SK-N-SH (cell line): ENCODE data around the gene PPP1R3G. TPM values are rescaled to one million over a fixed set of nuclear protein-coding genes. Genes with fewer than 3 reads are reported as not detected.

ENCODE experiments used
- CTCF ChIA-PET: fragments of 300-600, 350-600 bp; formaldehyde crosslinking; extraction: SDS; loops from one replicate; lab custom pipeline; 2021; lab: Yijun Ruan, JAX
- POLR2A ChIA-PET: fragments of 350-600 bp; sonication (Branson Sonifier 250); formaldehyde crosslinking; extraction: SDS; loops from one replicate; lab custom pipeline; 2020; ENCODE audit warnings: antibody characterized with exemption, inconsistent platforms; lab: Yijun Ruan, JAX
- DNase-seq: peaks from one replicate; pipeline ENCODE4 v3.0.0; 2012
- H2AFZ ChIP-seq: fragments of 200-600 bp; sonication (generic); 2 replicates; pipeline ENCODE4 v1.8.1; 2016; ENCODE audit warnings: antibody characterized with exemption, mild to moderate bottlenecking, low read depth
- H3F3A ChIP-seq: fragments of 200-600 bp; sonication (generic); replicated peaks from 2 replicates; pipeline ENCODE3; 2016; ENCODE audit warnings: antibody characterized with exemption, mild to moderate bottlenecking; ENCODE audit not compliant: insufficient read depth
- H3K27ac ChIP-seq, 2 experiments: fragments of 200-500 bp in 1 of 2; fragments of 200-600 bp in 1 of 2; sonication (Bioruptor generic) in 1 of 2; sonication (generic), shearing (Covaris generic) in 1 of 2; 2 replicates each; pipeline versions ENCODE4 v1.5.1 to v1.6.1; 2014 to 2016; ENCODE audit warnings: low read depth in 2 of 2, inconsistent platforms in 1 of 2, low read length in 1 of 2, mild to moderate bottlenecking in 1 of 2, mixed read lengths in 1 of 2
- H3K27me3 ChIP-seq: fragments of 200-600 bp; sonication (generic), shearing (Covaris generic); 2 replicates; pipeline ENCODE4 v1.6.1; 2016; ENCODE audit warnings: mixed run types; ENCODE audit not compliant: insufficient read depth
- H3K36me3 ChIP-seq, 2 experiments: fragments of 200-500 bp in 1 of 2; fragments of 200-600 bp in 1 of 2; sonication (Bioruptor generic) in 1 of 2; sonication (generic) in 1 of 2; replicated peaks in 1 of 2; 2 replicates each; pipeline versions ENCODE3 to v1.5.1; 2014 to 2016; ENCODE audit warnings: low read length in 1 of 2, mild to moderate bottlenecking in 1 of 2; ENCODE audit not compliant: insufficient read depth in 2 of 2, control insufficient read depth in 1 of 2
- H3K4me1 ChIP-seq, 2 experiments: fragments of 200-500 bp in 1 of 2; fragments of 200-600 bp in 1 of 2; sonication (Bioruptor generic) in 1 of 2; sonication (generic), shearing (Covaris generic) in 1 of 2; 2 replicates each; pipeline versions ENCODE4 v1.5.1 to v1.6.1; 2014 to 2016; ENCODE audit warnings: low read depth in 1 of 2, low read length in 1 of 2, mixed run types in 1 of 2; ENCODE audit not compliant: insufficient read depth in 2 of 2, control insufficient read depth in 1 of 2
- H3K4me2 ChIP-seq: fragments of 200-600 bp; sonication (generic), shearing (Covaris generic); 2 replicates; pipeline ENCODE4 v1.6.1; 2017; ENCODE audit warnings: mixed run types
- H3K4me3 ChIP-seq, 2 experiments: fragments of 200-500 bp in 1 of 2; fragments of 200-600 bp in 1 of 2; sonication (Bioruptor generic) in 1 of 2; sonication (generic), shearing (Covaris generic) in 1 of 2; 2 replicates each; pipeline versions ENCODE4 v1.5.1 to v1.8.1; 2014 to 2016; ENCODE audit warnings: low read depth in 2 of 2, inconsistent platforms in 1 of 2, low read length in 1 of 2, mild to moderate bottlenecking in 1 of 2, mixed read lengths in 1 of 2, moderate library complexity in 1 of 2
- H3K79me2 ChIP-seq: fragments of 200-600 bp; sonication (generic); 2 replicates; pipeline ENCODE4 v1.8.1; 2017; ENCODE audit warnings: mild to moderate bottlenecking; ENCODE audit not compliant: insufficient read depth
- H3K9ac ChIP-seq: fragments of 200-600 bp; sonication (generic); 2 replicates; pipeline ENCODE4 v1.6.1; 2017; ENCODE audit warnings: mixed run types
- H3K9me2 ChIP-seq: fragments of 200-600 bp; sonication (generic); 2 replicates; pipeline ENCODE4 v1.6.1; 2017; ENCODE audit warnings: mixed run types
- H3K9me3 ChIP-seq: fragments of 200-600 bp; sonication (generic); 2 replicates; pipeline ENCODE4 v1.6.1; 2017; ENCODE audit warnings: mixed run types, mild to moderate bottlenecking, moderate library complexity
- H4K20me1 ChIP-seq: fragments of 200-600 bp; sonication (generic); 2 replicates; pipeline ENCODE4 v1.6.1; 2017; ENCODE audit warnings: mild to moderate bottlenecking, mixed run types; ENCODE audit not compliant: insufficient read depth
- CTCF ChIP-seq: fragments of 200-600 bp; sonication (generic); IDR thresholded peaks from 2 replicates; pipeline ENCODE4 v1.6.1; 2017; ENCODE audit warnings: antibody characterized with exemption, mild to moderate bottlenecking, moderate library complexity
- EZH2phosphoT487 ChIP-seq: fragments of 200-600 bp; sonication (generic); IDR thresholded peaks from 2 replicates; pipeline ENCODE4 v1.6.1; 2017; ENCODE audit warnings: low read depth, mixed run types, mild to moderate bottlenecking, antibody characterized with exemption, moderate library complexity, borderline replicate concordance
- FOSL2 ChIP-seq: IDR thresholded peaks from 2 replicates; pipeline ENCODE4 v1.4.0; 2012; ENCODE audit warnings: low read depth, mild to moderate bottlenecking, moderate library complexity, borderline replicate concordance
- FOXM1 ChIP-seq: IDR thresholded peaks from 2 replicates; pipeline ENCODE4 v1.4.0; 2012; ENCODE audit warnings: low read depth, mild to moderate bottlenecking
- GABPA ChIP-seq: IDR thresholded peaks from 2 replicates; pipeline ENCODE4 v1.4.0; 2012; ENCODE audit warnings: low read depth, mild to moderate bottlenecking
- GATA2 ChIP-seq: sonication (generic); formaldehyde crosslinking; IDR thresholded peaks from 2 replicates; pipeline ENCODE4 v1.5.0; 2020; ENCODE audit warnings: mild to moderate bottlenecking, missing genetic modification reagents
- NRF1 ChIP-seq: IDR thresholded peaks from 2 replicates; pipeline ENCODE4 v1.6.1; 2012; ENCODE audit warnings: low read depth, mild to moderate bottlenecking, low read length
- POLR2AphosphoS5 ChIP-seq: IDR thresholded peaks from 2 replicates; pipeline ENCODE4 v1.6.1; 2012; ENCODE audit warnings: low read depth, low read length
- RCOR1 ChIP-seq: fragments of 150-350 bp; IDR thresholded peaks from 2 replicates; pipeline ENCODE4 v1.6.1; 2017; ENCODE audit warnings: antibody characterized with exemption, low read length
- SMC3 ChIP-seq: IDR thresholded peaks from 2 replicates; pipeline ENCODE4 v1.6.1; 2012; ENCODE audit warnings: low read depth, low read length, improper control_type of control experiment
- TEAD4 ChIP-seq: IDR thresholded peaks from 2 replicates; pipeline ENCODE4 v1.4.0; 2012; ENCODE audit warnings: mild to moderate bottlenecking, borderline replicate concordance; ENCODE audit not compliant: insufficient read depth
- WGBS: methylation state at CpG from one replicate; pipeline ENCODE4 v1.1.6; 2017; ENCODE audit warnings: low lambda C conversion rate; 5-methylcytosine and 5-hydroxymethylcytosine counted together
- polyA plus RNA-seq, 3 experiments: library from polyadenylated mRNA; depleted of rRNA; stranded (reverse); fragments of >200 nt; gene quantifications; 2 replicates each; pipeline ENCODE4 v1.2.3, GENCODE V29; 2012

PPP1R3G gene
- polyA plus RNA-seq, 1 of the 3 experiments (the other 2 are of a cell fraction): 0.10 TPM

- DNase-seq: no peak
- no peaks in the 10 kb centered on the region for H3K9me2 ChIP-seq
- H3K36me3 ChIP-seq: no peaks in the 10 kb centered on the region
- CTCF ChIA-PET: no interaction called here
- H3K4me2 ChIP-seq: 0 out of 2 replicates have a peak overlapping the region, but pooled peaks have one; percentile 9
- H3K4me1 ChIP-seq: peaks cover 0 to 9% of the 10 kb centered on the region in 2 experiments; a peak in 1 of 4 replicates
- WGBS: 46% methylated on average over 4 of the region's 4 CpGs
- H3K9me3 ChIP-seq: no peaks in the 10 kb centered on the region
- no peak overlapping the region for H3K4me3 ChIP-seq
- no peaks in the 10 kb centered on the region for H3F3A ChIP-seq
- no peak for TF ChIP-seq EZH2phosphoT487
- no peak for TF ChIP-seq RCOR1
- TF ChIP-seq FOXM1: no peak
- TF ChIP-seq NRF1: no peak
- no peak overlapping the region for H3K27ac ChIP-seq
- H2AFZ ChIP-seq: no peak overlapping the region
- H3K9ac ChIP-seq: no peak overlapping the region
- no peaks in the 10 kb centered on the region for H3K79me2 ChIP-seq
- POLR2A ChIA-PET: no interaction called here
- H4K20me1 ChIP-seq: no peaks in the 10 kb centered on the region
- H3K27me3 ChIP-seq: no peaks in the 10 kb centered on the region
These were observed 41.1 kb downstream of the PPP1R3G start for GRCh38 chr6:5126214-5126613.

GRCh38 chr6:5127106-5127687 lies 42.1 kb downstream of the PPP1R3G start:
- Histone ChIP-seq H3K4me1 (peaks cover 0 to 9% of the 10 kb centered on the region in 2 experiments; a peak in 1 of 4 replicates), H3K27me3 (no peaks in the 10 kb centered on the region), H3K27ac (no peak overlapping the region), H3K9me3 (no peaks in the 10 kb centered on the region), H2AFZ (no peak overlapping the region), H3F3A (no peaks in the 10 kb centered on the region), H3K9me2 (no peaks in the 10 kb centered on the region)
- ChIA-PET POLR2A (no interaction called here), CTCF (interaction anchor here (0.6 kb wide), 1 partner anchor 291 kb away, joined by 3 read pairs; no protein-coding TSS in a partner anchor)
- DNase-seq: no peak
- TF ChIP-seq GATA2 (CRISPR knock-in tag) (no peak), GABPA (no peak), POLR2AphosphoS5 (no peak), FOSL2 (no peak), SMC3 (no peak), CTCF (no peak), TEAD4 (no peak)
- TF ChIP-seq, all 33 proteins: peak for 0
- no peak overlapping the region for H3K4me2 ChIP-seq
- no peaks in the 10 kb centered on the region for H3K79me2 ChIP-seq
- no peak overlapping the region for H3K9ac ChIP-seq
- H4K20me1 ChIP-seq: no peaks in the 10 kb centered on the region
- no peak overlapping the region for H3K4me3 ChIP-seq
- no peaks in the 10 kb centered on the region for H3K36me3 ChIP-seq
- WGBS: 82% methylated on average over 8 of the region's 8 CpGs
